ENCODE measurements around the gene POLR3E.

- no peak for TF ChIP-seq CTCF (conservative IDR thresholded peaks at IDR 0.05)
- TF ChIP-seq ZFX (IDR thresholded peaks at IDR 0.05) = no peak
Measured at GRCh38 chr16:22253272-22253671, 43.9 kb upstream of the POLR3E start.

All from C4-2B (cell line).